GM23338 (cell line): Measurements from ENCODE around the gene RYR2. TPM values are rescaled to one million over a fixed set of nuclear protein-coding genes. Genes with fewer than 3 reads are reported as not detected.

Source experiments
- ATAC-seq: fragments of 200-7000 bp; cut with Tn5 transposase; 3 replicates; pipeline ENCODE4 v1.9.1; 2020
- DNase-seq: peaks from one replicate; pipeline ENCODE4 v3.0.0-alpha.2; 2015; ENCODE audit warnings: low spot score
- H2AFZ ChIP-seq: fragments of 200-600 bp; sonication (generic); 2 replicates; pipeline ENCODE4 v1.8.0; 2016; ENCODE audit warnings: antibody characterized with exemption, mild to moderate bottlenecking, moderate library complexity
- H3F3A ChIP-seq: fragments of 200-600 bp; sonication (generic); replicated peaks from 2 replicates; pipeline ENCODE4 v1.8.0; 2017; ENCODE audit warnings: antibody characterized with exemption, mixed run types, low read depth
- H3K27ac ChIP-seq: fragments of 200-600 bp; sonication (generic); 2 replicates; pipeline ENCODE4 v1.6.1; 2016; ENCODE audit warnings: low read depth
- H3K27me3 ChIP-seq: fragments of 200-600 bp; sonication (generic); 2 replicates; pipeline ENCODE4 v1.8.0; 2016; ENCODE audit warnings: mild to moderate bottlenecking, mixed run types, moderate library complexity; ENCODE audit not compliant: insufficient read depth
- H3K36me3 ChIP-seq: fragments of 200-600 bp; sonication (generic); 2 replicates; pipeline ENCODE4 v1.8.0; 2016; ENCODE audit warnings: mild to moderate bottlenecking; ENCODE audit not compliant: insufficient read depth
- H3K4me1 ChIP-seq: fragments of 200-600 bp; sonication (generic); 2 replicates; pipeline ENCODE4 v1.8.0; 2016; ENCODE audit warnings: mild to moderate bottlenecking, moderate library complexity; ENCODE audit not compliant: insufficient read depth
- H3K4me2 ChIP-seq: fragments of 200-600 bp; sonication (generic); 2 replicates; pipeline ENCODE4 v1.7.1; 2017; ENCODE audit warnings: mixed run types
- H3K4me3 ChIP-seq: fragments of 200-600 bp; sonication (generic); 2 replicates; pipeline ENCODE4 v1.6.1; 2016; ENCODE audit warnings: mixed run types
- H3K79me2 ChIP-seq: fragments of 200-600 bp; sonication (generic); replicated peaks from 2 replicates; pipeline ENCODE4 v1.8.0; 2017; ENCODE audit warnings: mild to moderate bottlenecking; ENCODE audit not compliant: insufficient read depth
- H3K9me2 ChIP-seq: fragments of 200-600 bp; sonication (generic); 2 replicates; pipeline ENCODE4 v1.8.0; 2017; ENCODE audit not compliant: insufficient read depth
- H4K20me1 ChIP-seq: fragments of 200-600 bp; sonication (generic); replicated peaks from 2 replicates; pipeline ENCODE4 v1.8.0; 2017; ENCODE audit warnings: mild to moderate bottlenecking; ENCODE audit not compliant: insufficient read depth
- H3K27ac Mint-ChIP-seq: 2 replicates; pipeline ENCODE4 v1.8.0; 2020; ENCODE audit warnings: inconsistent platforms, mild to moderate bottlenecking, moderate library complexity, mixed read lengths
- H3K27me3 Mint-ChIP-seq: 3 replicates; pipeline ENCODE4 v1.8.0; 2022; ENCODE audit warnings: low read depth, mild to moderate bottlenecking, moderate library complexity, mixed read lengths, inconsistent platforms; ENCODE audit not compliant: insufficient read depth, poor library complexity
- H3K36me3 Mint-ChIP-seq: 3 replicates; pipeline ENCODE4 v1.8.0; 2021; ENCODE audit warnings: low read depth, mild to moderate bottlenecking, inconsistent platforms, moderate library complexity, mixed read lengths
- H3K4me1 Mint-ChIP-seq: 3 replicates; pipeline ENCODE4 v1.8.0; 2020; ENCODE audit warnings: mild to moderate bottlenecking, inconsistent platforms, mixed read lengths
- H3K4me3 Mint-ChIP-seq: 3 replicates; pipeline ENCODE4 v1.8.0; 2021; ENCODE audit warnings: moderate library complexity, mild to moderate bottlenecking, inconsistent platforms, mixed read lengths
- H3K9me3 Mint-ChIP-seq: 3 replicates; pipeline ENCODE4 v1.8.0; 2020; ENCODE audit warnings: moderate library complexity, mild to moderate bottlenecking, inconsistent platforms, mixed read lengths
- CREB1 ChIP-seq: fragments of 250-450 bp; sonication (Bioruptor Pico); IDR thresholded peaks from 2 replicates; pipeline ENCODE4 v1.5.0; 2020; ENCODE audit warnings: low read depth, mild to moderate bottlenecking, moderate library complexity
- EZH2 ChIP-seq: fragments of 200-600 bp; sonication (generic); IDR thresholded peaks from one replicate; pipeline ENCODE4 v1.8.0; 2017; ENCODE audit warnings: antibody characterized with exemption, mild to moderate bottlenecking, low read depth; ENCODE audit not compliant: unreplicated experiment
- JUNB ChIP-seq: IDR thresholded peaks from one replicate; pipeline ENCODE4 v1.6.1; 2016; ENCODE audit warnings: antibody characterized with exemption; ENCODE audit not compliant: unreplicated experiment
- NANOG ChIP-seq: IDR thresholded peaks from 2 replicates; pipeline ENCODE4 v1.6.1; 2016; ENCODE audit warnings: antibody characterized with exemption, borderline replicate concordance
- POLR2AphosphoS5 ChIP-seq: IDR thresholded peaks from 2 replicates; pipeline ENCODE4 v1.6.1; 2016; ENCODE audit warnings: antibody characterized with exemption, low read depth
- STAT1 ChIP-seq: IDR thresholded peaks from one replicate; pipeline ENCODE4 v1.6.1; 2016; ENCODE audit warnings: antibody characterized with exemption; ENCODE audit not compliant: unreplicated experiment
- ZNF114 ChIP-seq: fragments of 250-450 bp; sonication (Bioruptor Pico); IDR thresholded peaks from 2 replicates; pipeline ENCODE4 v1.5.0; 2020; ENCODE audit warnings: mild to moderate bottlenecking, moderate library complexity
- ZNF331 ChIP-seq: fragments of 250-450 bp; sonication (Bioruptor Pico); IDR thresholded peaks from 2 replicates; pipeline ENCODE4 v1.5.0; 2020; ENCODE audit warnings: low read depth, mild to moderate bottlenecking, moderate library complexity
- polyA plus RNA-seq: library from polyadenylated mRNA; unstranded; fragments of >200 nt; fragmentation: Nextera tagmentation; extraction: Ambion mirVana; gene quantifications from 2 replicates; pipeline ENCODE4 v1.2.1, GENCODE V29; 2016
- total RNA-seq: library from RNA; depleted of rRNA; stranded (reverse); fragments of >200 nt; shearing (Covaris generic); gene quantifications from 2 replicates; pipeline ENCODE4 v1.2.3, GENCODE V29; 2014
- TF ChIP-seq, protein P1 (sequence below), 2 experiments: fragments of 200-600 bp in 1 of 2; sonication (generic) in 1 of 2; conservative IDR thresholded peaks; 2 replicates each; pipeline versions ENCODE4 v1.5.1 to v1.6.1; 2016 to 2017; ENCODE audit warnings: antibody characterized with exemption in 2 of 2, low read depth in 2 of 2, mild to moderate bottlenecking in 2 of 2, moderate library complexity in 1 of 2
- TF ChIP-seq, protein P2 (sequence below): IDR thresholded peaks from one replicate; pipeline ENCODE4 v1.6.1; 2018; ENCODE audit warnings: antibody characterized with exemption; ENCODE audit not compliant: unreplicated experiment
- TF ChIP-seq, protein P3 (sequence below): fragments of 250-450 bp; sonication (Bioruptor Pico); IDR thresholded peaks from 2 replicates; pipeline ENCODE4 v1.5.0; 2020; ENCODE audit warnings: mild to moderate bottlenecking, moderate library complexity

Gene RYR2
- total and polyA plus RNA-seq, 2 experiments from 2014 or later, result 8.9 to 10.0 TPM

DNA sequence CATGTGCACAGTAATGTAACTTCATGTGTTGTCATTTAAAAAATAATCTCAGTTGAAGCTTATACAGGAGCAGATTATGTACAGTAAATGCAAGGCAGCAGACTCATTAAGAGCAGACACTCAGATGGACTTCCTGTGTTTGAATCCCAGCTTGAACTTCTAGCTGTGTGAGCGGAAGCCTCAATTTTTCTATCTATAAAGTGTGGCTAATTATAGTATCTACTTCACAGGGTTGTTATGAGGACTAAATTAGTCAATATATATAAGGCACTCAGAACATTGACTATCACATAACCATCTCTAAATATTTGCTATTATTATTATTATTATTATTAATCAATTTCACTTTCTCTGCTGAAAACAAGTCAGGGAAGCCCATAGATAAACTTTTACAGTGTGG, 707.1 kb downstream of the RYR2 start:
- TF ChIP-seq ZNF331 (CRISPR knock-in tag) (no peak), POLR2AphosphoS5 (no peak), NANOG (no peak), JUNB (no peak), EZH2 (no peak), STAT1 (no peak), CREB1 (CRISPR knock-in tag) (no peak), ZNF114 (CRISPR knock-in tag) (no peak)
- TF ChIP-seq, protein P1, sequence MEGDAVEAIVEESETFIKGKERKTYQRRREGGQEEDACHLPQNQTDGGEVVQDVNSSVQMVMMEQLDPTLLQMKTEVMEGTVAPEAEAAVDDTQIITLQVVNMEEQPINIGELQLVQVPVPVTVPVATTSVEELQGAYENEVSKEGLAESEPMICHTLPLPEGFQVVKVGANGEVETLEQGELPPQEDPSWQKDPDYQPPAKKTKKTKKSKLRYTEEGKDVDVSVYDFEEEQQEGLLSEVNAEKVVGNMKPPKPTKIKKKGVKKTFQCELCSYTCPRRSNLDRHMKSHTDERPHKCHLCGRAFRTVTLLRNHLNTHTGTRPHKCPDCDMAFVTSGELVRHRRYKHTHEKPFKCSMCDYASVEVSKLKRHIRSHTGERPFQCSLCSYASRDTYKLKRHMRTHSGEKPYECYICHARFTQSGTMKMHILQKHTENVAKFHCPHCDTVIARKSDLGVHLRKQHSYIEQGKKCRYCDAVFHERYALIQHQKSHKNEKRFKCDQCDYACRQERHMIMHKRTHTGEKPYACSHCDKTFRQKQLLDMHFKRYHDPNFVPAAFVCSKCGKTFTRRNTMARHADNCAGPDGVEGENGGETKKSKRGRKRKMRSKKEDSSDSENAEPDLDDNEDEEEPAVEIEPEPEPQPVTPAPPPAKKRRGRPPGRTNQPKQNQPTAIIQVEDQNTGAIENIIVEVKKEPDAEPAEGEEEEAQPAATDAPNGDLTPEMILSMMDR (conservative IDR thresholded peaks at IDR 0.05; ENCODE audit: low read depth in 2 of 2), result no peak
- TF ChIP-seq, protein P2, sequence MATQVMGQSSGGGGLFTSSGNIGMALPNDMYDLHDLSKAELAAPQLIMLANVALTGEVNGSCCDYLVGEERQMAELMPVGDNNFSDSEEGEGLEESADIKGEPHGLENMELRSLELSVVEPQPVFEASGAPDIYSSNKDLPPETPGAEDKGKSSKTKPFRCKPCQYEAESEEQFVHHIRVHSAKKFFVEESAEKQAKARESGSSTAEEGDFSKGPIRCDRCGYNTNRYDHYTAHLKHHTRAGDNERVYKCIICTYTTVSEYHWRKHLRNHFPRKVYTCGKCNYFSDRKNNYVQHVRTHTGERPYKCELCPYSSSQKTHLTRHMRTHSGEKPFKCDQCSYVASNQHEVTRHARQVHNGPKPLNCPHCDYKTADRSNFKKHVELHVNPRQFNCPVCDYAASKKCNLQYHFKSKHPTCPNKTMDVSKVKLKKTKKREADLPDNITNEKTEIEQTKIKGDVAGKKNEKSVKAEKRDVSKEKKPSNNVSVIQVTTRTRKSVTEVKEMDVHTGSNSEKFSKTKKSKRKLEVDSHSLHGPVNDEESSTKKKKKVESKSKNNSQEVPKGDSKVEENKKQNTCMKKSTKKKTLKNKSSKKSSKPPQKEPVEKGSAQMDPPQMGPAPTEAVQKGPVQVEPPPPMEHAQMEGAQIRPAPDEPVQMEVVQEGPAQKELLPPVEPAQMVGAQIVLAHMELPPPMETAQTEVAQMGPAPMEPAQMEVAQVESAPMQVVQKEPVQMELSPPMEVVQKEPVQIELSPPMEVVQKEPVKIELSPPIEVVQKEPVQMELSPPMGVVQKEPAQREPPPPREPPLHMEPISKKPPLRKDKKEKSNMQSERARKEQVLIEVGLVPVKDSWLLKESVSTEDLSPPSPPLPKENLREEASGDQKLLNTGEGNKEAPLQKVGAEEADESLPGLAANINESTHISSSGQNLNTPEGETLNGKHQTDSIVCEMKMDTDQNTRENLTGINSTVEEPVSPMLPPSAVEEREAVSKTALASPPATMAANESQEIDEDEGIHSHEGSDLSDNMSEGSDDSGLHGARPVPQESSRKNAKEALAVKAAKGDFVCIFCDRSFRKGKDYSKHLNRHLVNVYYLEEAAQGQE, result no peak
- TF ChIP-seq, protein P3, sequence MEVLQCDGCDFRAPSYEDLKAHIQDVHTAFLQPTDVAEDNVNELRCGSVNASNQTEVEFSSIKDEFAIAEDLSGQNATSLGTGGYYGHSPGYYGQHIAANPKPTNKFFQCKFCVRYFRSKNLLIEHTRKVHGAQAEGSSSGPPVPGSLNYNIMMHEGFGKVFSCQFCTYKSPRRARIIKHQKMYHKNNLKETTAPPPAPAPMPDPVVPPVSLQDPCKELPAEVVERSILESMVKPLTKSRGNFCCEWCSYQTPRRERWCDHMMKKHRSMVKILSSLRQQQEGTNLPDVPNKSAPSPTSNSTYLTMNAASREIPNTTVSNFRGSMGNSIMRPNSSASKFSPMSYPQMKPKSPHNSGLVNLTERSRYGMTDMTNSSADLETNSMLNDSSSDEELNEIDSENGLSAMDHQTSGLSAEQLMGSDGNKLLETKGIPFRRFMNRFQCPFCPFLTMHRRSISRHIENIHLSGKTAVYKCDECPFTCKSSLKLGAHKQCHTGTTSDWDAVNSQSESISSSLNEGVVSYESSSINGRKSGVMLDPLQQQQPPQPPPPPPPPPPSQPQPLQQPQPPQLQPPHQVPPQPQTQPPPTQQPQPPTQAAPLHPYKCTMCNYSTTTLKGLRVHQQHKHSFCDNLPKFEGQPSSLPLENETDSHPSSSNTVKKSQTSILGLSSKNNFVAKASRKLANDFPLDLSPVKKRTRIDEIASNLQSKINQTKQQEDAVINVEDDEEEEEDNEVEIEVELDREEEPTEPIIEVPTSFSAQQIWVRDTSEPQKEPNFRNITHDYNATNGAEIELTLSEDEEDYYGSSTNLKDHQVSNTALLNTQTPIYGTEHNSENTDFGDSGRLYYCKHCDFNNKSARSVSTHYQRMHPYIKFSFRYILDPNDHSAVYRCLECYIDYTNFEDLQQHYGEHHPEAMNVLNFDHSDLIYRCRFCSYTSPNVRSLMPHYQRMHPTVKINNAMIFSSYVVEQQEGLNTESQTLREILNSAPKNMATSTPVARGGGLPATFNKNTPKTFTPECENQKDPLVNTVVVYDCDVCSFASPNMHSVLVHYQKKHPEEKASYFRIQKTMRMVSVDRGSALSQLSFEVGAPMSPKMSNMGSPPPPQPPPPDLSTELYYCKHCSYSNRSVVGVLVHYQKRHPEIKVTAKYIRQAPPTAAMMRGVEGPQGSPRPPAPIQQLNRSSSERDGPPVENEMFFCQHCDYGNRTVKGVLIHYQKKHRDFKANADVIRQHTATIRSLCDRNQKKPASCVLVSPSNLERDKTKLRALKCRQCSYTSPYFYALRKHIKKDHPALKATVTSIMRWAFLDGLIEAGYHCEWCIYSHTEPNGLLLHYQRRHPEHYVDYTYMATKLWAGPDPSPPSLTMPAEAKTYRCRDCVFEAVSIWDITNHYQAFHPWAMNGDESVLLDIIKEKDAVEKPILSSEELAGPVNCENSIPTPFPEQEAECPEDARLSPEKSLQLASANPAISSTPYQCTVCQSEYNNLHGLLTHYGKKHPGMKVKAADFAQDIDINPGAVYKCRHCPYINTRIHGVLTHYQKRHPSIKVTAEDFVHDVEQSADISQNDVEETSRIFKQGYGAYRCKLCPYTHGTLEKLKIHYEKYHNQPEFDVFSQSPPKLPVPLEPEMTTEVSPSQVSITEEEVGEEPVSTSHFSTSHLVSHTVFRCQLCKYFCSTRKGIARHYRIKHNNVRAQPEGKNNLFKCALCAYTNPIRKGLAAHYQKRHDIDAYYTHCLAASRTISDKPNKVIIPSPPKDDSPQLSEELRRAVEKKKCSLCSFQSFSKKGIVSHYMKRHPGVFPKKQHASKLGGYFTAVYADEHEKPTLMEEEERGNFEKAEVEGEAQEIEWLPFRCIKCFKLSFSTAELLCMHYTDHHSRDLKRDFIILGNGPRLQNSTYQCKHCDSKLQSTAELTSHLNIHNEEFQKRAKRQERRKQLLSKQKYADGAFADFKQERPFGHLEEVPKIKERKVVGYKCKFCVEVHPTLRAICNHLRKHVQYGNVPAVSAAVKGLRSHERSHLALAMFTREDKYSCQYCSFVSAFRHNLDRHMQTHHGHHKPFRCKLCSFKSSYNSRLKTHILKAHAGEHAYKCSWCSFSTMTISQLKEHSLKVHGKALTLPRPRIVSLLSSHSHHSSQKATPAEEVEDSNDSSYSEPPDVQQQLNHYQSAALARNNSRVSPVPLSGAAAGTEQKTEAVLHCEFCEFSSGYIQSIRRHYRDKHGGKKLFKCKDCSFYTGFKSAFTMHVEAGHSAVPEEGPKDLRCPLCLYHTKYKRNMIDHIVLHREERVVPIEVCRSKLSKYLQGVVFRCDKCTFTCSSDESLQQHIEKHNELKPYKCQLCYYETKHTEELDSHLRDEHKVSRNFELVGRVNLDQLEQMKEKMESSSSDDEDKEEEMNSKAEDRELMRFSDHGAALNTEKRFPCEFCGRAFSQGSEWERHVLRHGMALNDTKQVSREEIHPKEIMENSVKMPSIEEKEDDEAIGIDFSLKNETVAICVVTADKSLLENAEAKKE (CRISPR knock-in tag), result no peak
- Histone ChIP-seq H3K27me3 (no peaks in the 10 kb centered on the region), H3K4me2 (no peak overlapping the region), H3K4me1 (0 out of 2 replicates have a peak, but pooled peaks cover 8% of the 10 kb centered on the region), H3K9me2 (no peaks in the 10 kb centered on the region), H3F3A (no peaks in the 10 kb centered on the region), H2AFZ (no peak overlapping the region), H3K79me2 (no peaks in the 10 kb centered on the region), H3K4me3 (no peak overlapping the region), H3K27ac (no peak overlapping the region), H3K36me3 (no peaks in the 10 kb centered on the region), H4K20me1 (no peaks in the 10 kb centered on the region)
- H3K36me3 Mint-ChIP-seq, result no peaks in the 10 kb centered on the region
- no peak overlapping the region for H3K4me3 Mint-ChIP-seq
- H3K9me3 Mint-ChIP-seq, result no peaks in the 10 kb centered on the region
- ATAC-seq (no peak), DNase-seq (no peak)
- H3K27ac Mint-ChIP-seq, result no peak overlapping the region
- H3K27me3 Mint-ChIP-seq, result no peaks in the 10 kb centered on the region
- peaks cover 15% of the 10 kb centered on the region for H3K4me1 Mint-ChIP-seq
